Coronary artery (tissue), 2 donors: ENCODE data around the gene STEAP1B.

Source experiments
- DNase-seq: peaks from one replicate; pipeline ENCODE4 v3.0.0-alpha.2; 2017; ENCODE audit warnings: low spot score
- H3K27ac ChIP-seq, 2 donors: fragments of 200-600 bp; sonication (generic); one replicate each; pipeline ENCODE4 v1.5.1; 2016 to 2019
- H3K4me3 ChIP-seq: fragments of 200-600 bp; sonication (generic); 2 replicates; pipeline ENCODE4 v1.5.1; 2016; ENCODE audit warnings: mild to moderate bottlenecking, moderate library complexity
- CTCF ChIP-seq: fragments of 200-600 bp; sonication (generic); IDR thresholded peaks from one replicate; pipeline ENCODE4 v1.5.1; 2019; ENCODE audit warnings: antibody characterized with exemption

The STEAP1B gene

DNA sequence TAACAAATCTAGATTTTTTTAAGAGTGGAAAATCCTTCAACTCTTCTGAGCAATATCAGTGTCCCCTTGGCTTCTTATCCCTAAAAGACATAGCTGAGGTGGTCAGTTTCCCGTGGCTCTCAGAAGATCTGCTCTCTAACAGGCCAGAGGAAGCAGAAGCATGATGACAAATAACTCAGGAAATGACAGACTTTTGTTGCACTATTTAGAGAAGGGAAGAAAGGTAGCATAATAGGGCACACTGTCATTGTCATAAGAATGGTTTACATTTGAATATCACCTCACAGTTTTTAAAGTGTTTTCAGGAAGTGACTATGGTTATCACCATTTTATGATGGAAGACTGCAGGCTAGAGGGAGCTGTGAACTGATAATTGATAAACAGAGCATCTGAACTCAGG lies 109.5 kb downstream of the STEAP1B start:
- Histone ChIP-seq H3K4me3 (no peak overlapping the region), H3K27ac (no peak overlapping the region)
- TF ChIP-seq CTCF = no peak
- no peak for DNase-seq

DNA sequence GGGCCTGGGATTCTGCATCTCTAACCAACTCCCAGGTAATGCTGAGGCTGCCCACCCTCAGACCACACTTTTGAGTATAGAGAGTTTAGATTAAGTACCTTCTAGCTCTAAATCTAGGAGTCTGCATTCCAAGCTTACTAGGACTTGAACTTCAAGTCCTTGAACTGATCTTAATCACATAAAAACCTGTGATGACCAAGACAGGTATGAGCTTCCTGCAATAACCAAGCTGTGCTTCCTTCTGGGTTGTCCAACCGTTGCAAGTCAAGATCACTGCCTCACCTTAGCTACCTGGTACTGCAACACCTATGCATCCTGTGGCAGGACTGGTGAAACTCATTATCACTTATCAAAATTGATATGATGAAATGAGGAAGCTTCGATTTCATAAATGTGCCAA lies 110.1 kb downstream of the STEAP1B start:
- no peak overlapping the region for H3K4me3 ChIP-seq
- no peak overlapping the region for H3K27ac ChIP-seq
- TF ChIP-seq CTCF = no peak
- DNase-seq = no peak

DNA sequence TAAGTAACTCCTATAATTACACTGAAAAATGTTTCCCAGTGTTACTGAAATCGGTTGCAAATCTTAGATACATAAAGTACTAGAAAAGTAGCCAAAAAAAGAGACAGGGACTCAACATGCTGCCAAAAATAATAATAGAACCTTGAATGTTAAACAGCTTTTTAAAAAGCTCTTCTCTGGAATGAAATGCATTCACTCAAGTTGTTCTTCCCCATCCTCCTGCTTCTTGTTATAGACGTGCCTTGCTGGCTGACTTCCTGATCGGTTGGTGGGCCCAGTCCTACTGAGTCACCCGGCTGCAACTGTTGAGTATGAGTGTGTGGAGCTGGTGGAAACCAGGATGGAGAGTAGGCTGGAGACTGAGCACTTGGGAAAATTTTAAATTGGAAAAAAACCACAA lies 112.4 kb downstream of the STEAP1B start:
- no peak for TF ChIP-seq CTCF
- Histone ChIP-seq H3K27ac (no peak overlapping the region), H3K4me3 (no peak overlapping the region)
- DNase-seq = no peak

GRCh38 chr7:22386865-22387264 lies 113.1 kb downstream of the STEAP1B start:
- no peak for TF ChIP-seq CTCF

GRCh38 chr7:22386206-22386858 lies 113.7 kb downstream of the STEAP1B start:
- Histone ChIP-seq H3K27ac (no peak overlapping the region), H3K4me3 (no peak overlapping the region)
- no peak for DNase-seq
- no peak for TF ChIP-seq CTCF

More at GRCh38 chr7:22386865-22387264, 113.1 kb downstream of the STEAP1B start:
- DNase-seq = no peak
- Histone ChIP-seq H3K27ac (no peak overlapping the region), H3K4me3 (no peak overlapping the region)

GRCh38 chr7:22385326-22385725 lies 114.7 kb downstream of the STEAP1B start:
- no peak overlapping the region for H3K27ac ChIP-seq
- no peak for DNase-seq
- H3K4me3 ChIP-seq = no peak overlapping the region
- no peak for TF ChIP-seq CTCF

DNA sequence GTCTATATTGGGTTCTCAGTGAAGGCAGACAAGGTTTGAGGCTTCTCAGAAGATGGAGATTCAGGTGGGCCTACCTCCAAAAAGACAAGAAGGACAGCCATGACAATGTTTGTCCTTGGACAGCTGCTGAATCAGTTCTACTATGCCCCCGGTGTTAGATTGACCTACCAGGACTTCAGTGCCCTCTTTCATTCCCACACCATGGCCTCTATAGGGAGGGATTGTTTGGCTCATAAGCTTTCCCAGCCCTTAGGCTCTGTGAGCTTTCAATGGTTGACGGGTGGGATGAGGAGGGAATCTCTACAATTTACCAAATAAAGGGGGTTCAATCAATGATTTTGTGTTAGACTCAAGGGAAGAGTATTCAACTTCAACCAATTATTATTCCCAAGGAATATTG lies 119.7 kb downstream of the STEAP1B start:
- TF ChIP-seq CTCF = no peak
- H3K4me3 ChIP-seq = no peak overlapping the region
- no peak overlapping the region for H3K27ac ChIP-seq
- DNase-seq = no peak
